Measurements from ENCODE around the gene MRTFB. TPM values are rescaled to one million over a fixed set of nuclear protein-coding genes. Genes with fewer than 3 reads are reported as not detected.
A peak's percentile ranks its signal among the peaks of the same experiment; 100 is the strongest.

MRTFB gene
- total and polyA plus RNA-seq, 3 donors from 2014 or later: 41.4 to 140 (median 91.4) TPM

DNA sequence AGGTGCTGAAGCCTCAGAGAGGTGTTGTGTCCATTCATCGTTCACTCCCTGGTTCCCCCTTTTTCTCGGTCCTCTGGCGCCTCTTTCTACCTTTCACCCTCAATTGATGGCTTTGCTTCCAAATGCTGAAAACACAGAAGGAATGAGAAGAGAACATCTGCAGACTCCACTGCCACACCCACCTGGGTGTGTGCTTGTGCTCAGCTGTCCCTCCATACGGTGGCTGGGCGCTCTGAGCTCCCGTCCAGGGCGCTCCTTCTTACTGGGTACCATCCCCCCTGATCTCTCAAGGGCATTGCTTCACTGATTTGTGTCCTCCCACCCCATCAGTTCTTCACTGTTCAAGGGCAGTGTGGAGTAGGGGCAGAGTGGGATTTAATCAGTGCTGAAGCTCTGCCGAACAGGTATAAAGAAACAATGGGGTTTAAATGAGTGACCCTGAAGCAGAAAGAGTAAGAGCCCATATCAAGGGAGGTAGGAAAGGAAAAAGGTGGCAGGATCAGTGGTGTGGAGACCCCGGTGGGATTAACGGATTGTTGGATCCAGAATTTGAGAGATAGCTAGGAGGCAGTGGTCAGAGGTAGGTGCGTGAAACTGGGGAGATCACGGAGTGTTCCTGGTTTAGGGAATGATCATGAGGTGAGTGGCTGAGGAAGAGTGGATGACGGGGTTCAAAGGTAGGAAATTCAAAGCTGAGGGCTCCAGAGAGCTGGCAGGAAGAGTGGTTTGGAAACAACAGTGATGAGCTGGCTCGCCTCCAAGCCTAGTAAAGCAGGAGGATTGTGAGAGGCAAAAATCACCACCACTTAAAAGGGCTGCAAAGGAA is 40.8 kb downstream of the MRTFB start:
- Histone ChIP-seq H3K9me3 (no peaks in the 10 kb centered on the region), H3K4me1 (peaks cover 9% of the 10 kb centered on the region), H3K4me3 (no peak overlapping the region), H3K36me3 (ENCODE audit: low read depth, missing control alignments) (no peaks in the 10 kb centered on the region), H3K27me3 (no peaks in the 10 kb centered on the region), H3K27ac (no peak overlapping the region)
- WGBS, 2 donors: 70 to 89% methylated on average over 14 of the region's 14 CpGs
- intact Hi-C loops (cut with DNase I; ENCODE audit: low total_unique reads): no loop called here
- TF ChIP-seq, protein P1, sequence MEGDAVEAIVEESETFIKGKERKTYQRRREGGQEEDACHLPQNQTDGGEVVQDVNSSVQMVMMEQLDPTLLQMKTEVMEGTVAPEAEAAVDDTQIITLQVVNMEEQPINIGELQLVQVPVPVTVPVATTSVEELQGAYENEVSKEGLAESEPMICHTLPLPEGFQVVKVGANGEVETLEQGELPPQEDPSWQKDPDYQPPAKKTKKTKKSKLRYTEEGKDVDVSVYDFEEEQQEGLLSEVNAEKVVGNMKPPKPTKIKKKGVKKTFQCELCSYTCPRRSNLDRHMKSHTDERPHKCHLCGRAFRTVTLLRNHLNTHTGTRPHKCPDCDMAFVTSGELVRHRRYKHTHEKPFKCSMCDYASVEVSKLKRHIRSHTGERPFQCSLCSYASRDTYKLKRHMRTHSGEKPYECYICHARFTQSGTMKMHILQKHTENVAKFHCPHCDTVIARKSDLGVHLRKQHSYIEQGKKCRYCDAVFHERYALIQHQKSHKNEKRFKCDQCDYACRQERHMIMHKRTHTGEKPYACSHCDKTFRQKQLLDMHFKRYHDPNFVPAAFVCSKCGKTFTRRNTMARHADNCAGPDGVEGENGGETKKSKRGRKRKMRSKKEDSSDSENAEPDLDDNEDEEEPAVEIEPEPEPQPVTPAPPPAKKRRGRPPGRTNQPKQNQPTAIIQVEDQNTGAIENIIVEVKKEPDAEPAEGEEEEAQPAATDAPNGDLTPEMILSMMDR (IDR thresholded peaks at IDR 0.05): no peak
- TF ChIP-seq POLR2A (IDR thresholded peaks at IDR 0.05): no peak
- DNase-seq: peak; percentile 54

DNA sequence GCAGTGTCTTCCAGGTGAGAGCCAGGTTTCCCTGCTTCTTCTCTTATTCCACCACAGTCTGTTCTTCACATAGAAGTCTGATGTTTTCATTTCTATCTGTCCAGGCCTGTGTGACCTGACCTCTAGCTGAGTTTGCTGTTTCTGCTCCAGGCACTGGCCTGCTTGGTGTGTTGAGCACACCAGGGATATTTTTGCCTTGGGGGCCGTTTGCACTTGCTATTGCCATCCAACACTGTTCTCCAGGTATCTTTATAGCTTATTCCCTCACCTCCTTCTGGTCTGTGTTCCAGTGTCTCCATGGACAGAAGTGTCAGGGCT is 41.4 kb downstream of the MRTFB start:
- TF ChIP-seq, protein P1 (IDR thresholded peaks at IDR 0.05): no peak
- TF ChIP-seq POLR2A (IDR thresholded peaks at IDR 0.05): no peak
- Histone ChIP-seq H3K36me3 (ENCODE audit: low read depth, missing control alignments) (no peaks in the 10 kb centered on the region), H3K9me3 (no peaks in the 10 kb centered on the region), H3K4me1 (peaks cover 9% of the 10 kb centered on the region), H3K4me3 (no peak overlapping the region), H3K27ac (no peak overlapping the region), H3K27me3 (no peaks in the 10 kb centered on the region)
- 37 to 39% methylated on average over 1 of the region's 1 CpG for WGBS, 2 donors
- intact Hi-C loops (cut with DNase I; ENCODE audit: low total_unique reads): no loop called here
- no peak for DNase-seq

DNA sequence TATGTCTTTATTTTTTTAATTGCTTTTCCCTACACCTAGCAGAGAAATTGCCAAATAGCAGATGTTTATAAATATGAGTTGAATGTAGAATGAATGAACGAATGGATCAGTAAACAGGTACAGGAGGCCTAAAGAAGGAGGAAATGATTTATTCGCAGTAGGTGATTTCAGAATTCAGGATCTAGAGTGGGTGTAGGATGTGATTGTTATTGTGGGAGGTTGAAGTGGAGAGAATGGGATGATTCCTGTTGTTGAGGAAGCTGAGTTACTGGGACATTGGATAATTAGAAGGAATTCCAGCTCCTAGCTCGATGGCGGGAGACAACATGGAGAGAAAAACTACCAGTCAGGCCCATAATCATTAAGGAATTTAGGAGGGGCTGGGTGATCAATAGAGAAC is 42.2 kb downstream of the MRTFB start:
- no peaks in the 10 kb centered on the region for H3K27me3 ChIP-seq
- H3K36me3 ChIP-seq (ENCODE audit: low read depth, missing control alignments): no peaks in the 10 kb centered on the region
- no peak overlapping the region for H3K27ac ChIP-seq
- TF ChIP-seq, protein P1 (IDR thresholded peaks at IDR 0.05): no peak
- no peak for TF ChIP-seq POLR2A (IDR thresholded peaks at IDR 0.05)
- intact Hi-C loops (cut with DNase I; ENCODE audit: low total_unique reads): no loop called here
- no peaks in the 10 kb centered on the region for H3K9me3 ChIP-seq
- H3K4me3 ChIP-seq: no peak overlapping the region
- H3K4me1 ChIP-seq: peaks cover 9% of the 10 kb centered on the region
- WGBS, 2 donors: 84 to 94% methylated on average over 4 of the region's 4 CpGs
- DNase-seq: no peak

DNA sequence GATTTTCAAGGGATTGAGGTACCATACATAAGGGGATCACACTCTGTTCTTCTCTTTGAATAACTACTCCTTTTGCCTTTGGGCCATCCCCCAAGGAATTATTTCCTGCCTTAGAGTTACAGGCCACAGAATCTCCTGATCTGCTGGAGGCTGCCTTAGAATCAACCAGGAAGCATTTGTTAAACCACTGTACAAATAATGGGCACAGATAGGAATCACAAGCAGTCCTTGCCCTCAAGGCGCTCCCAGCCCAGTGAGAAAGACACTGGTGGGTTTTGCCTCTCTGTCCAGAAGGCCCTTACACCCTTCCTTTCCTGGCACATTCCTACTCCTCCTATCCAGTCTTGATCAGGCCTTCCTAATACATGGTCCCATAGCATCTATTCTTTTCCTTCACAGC is 45.9 kb downstream of the MRTFB start:
- no peak overlapping the region for H3K4me3 ChIP-seq
- no peaks in the 10 kb centered on the region for H3K9me3 ChIP-seq
- H3K27ac ChIP-seq: no peak overlapping the region
- WGBS, 2 donors: 100% methylated on average over 1 of the region's 1 CpG
- peaks cover 6% of the 10 kb centered on the region for H3K4me1 ChIP-seq
- intact Hi-C loops (cut with DNase I; ENCODE audit: low total_unique reads): no loop called here
- DNase-seq: no peak
- TF ChIP-seq, protein P1 (IDR thresholded peaks at IDR 0.05): no peak
- no peak for TF ChIP-seq POLR2A (IDR thresholded peaks at IDR 0.05)
- no peaks in the 10 kb centered on the region for H3K27me3 ChIP-seq
- no peaks in the 10 kb centered on the region for H3K36me3 ChIP-seq (ENCODE audit: low read depth, missing control alignments)

DNA sequence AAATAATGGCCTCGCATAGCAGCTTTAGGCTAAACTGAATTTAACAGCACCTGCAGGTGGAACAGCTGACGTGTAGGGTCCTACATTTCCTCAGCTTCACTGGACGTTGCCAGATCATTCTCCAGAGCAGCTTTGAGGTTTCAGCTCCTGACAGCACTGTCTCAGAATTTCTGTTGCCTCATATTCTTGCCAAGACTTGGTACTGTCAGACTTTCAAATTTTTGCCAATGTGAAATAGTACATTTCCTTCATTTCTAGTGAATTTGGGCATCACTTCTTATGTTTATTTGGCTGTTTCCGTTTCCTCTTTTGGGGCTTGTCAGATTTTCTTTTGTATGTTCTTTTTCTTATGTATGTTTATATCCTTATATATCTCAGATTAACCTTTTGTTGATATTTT is 48.7 kb downstream of the MRTFB start:
- Histone ChIP-seq H3K9me3 (no peaks in the 10 kb centered on the region), H3K36me3 (ENCODE audit: low read depth, missing control alignments) (no peaks in the 10 kb centered on the region), H3K4me3 (no peak overlapping the region), H3K27ac (no peak overlapping the region), H3K27me3 (no peaks in the 10 kb centered on the region), H3K4me1 (peaks cover 2% of the 10 kb centered on the region)
- DNase-seq: no peak
- intact Hi-C loops (cut with DNase I; ENCODE audit: low total_unique reads): no loop called here
- no peak for TF ChIP-seq POLR2A (IDR thresholded peaks at IDR 0.05)
- TF ChIP-seq, protein P1 (IDR thresholded peaks at IDR 0.05): no peak
- WGBS, 2 donors: 97% methylated on average over 4 of the region's 4 CpGs

Data from testis (tissue), 3 donors.